K562 (cell line): ENCODE measurements around the gene TMC6. TPM values are rescaled to one million over a fixed set of nuclear protein-coding genes. Genes with fewer than 3 reads are reported as not detected.

Experiments used
- ATAC-seq: fragments of 200-7000 bp; cut with Tn5 transposase; 3 replicates; pipeline ENCODE4 v1.9.1; 2020; ENCODE audit warnings: moderate library complexity
- BruUV-seq: library from RNA; stranded (reverse); fragments of 400-500 nt; replicated peaks from 2 replicates; lab custom pipeline; 2021; lab: Mats Ljungman, UMichigan
- CTCF ChIA-PET: fragments of 300-600 bp; formaldehyde crosslinking; extraction: SDS; loops from one replicate; lab custom pipeline; 2021; ENCODE audit warnings: low intra/inter-chr PET ratio; lab: Yijun Ruan, JAX
- POLR2A ChIA-PET: fragments of 300-600, 350-650 bp; sonication (Branson Sonifier 250); formaldehyde crosslinking; extraction: SDS; loops from one replicate; lab custom pipeline; 2021; ENCODE audit warnings: antibody characterized with exemption, inconsistent platforms; lab: Yijun Ruan, JAX
- DNase-seq, 4 experiments: peaks; one replicate each; pipeline versions ENCODE4 v3.0.0 to v3.0.0-alpha.2; 2011 to 2018; ENCODE audit warnings: low spot score in 3 of 4, mixed read lengths in 3 of 4; ENCODE audit errors: extremely low read depth in 1 of 4
- FAIRE-seq: peaks from 2 replicates; lab custom pipeline; 2011; peaks lifted over from hg19 to GRCh38; lab: Jason Lieb, UNC
- H2AFZ ChIP-seq: 2 replicates; pipeline ENCODE4 v1.6.0; 2011; ENCODE audit warnings: low read depth, low read length, control low read depth, inconsistent platforms
- H3K27ac ChIP-seq: fragments of 200-600 bp; 3 replicates; pipeline ENCODE4 v1.8.0; 2011; ENCODE audit warnings: low read depth, mild to moderate bottlenecking, control low read depth, inconsistent platforms, low read length, moderate library complexity, mixed read lengths; ENCODE audit errors: extremely low read depth
- H3K27me3 ChIP-seq, 2 experiments: fragments of 300-600 bp in 1 of 2; 2 replicates in 1 of 2; 3 replicates in 1 of 2; pipeline versions ENCODE4 v1.6.0 to v1.8.0; 2011; ENCODE audit warnings: inconsistent platforms in 2 of 2, low read length in 2 of 2, mild to moderate bottlenecking in 1 of 2, mixed read lengths in 1 of 2, moderate library complexity in 1 of 2; ENCODE audit not compliant: control insufficient read depth in 2 of 2, insufficient read depth in 2 of 2
- H3K36me3 ChIP-seq: fragments of 300-600 bp; 3 replicates; pipeline ENCODE4 v1.8.0; 2011; ENCODE audit warnings: mild to moderate bottlenecking, low read length, inconsistent platforms; ENCODE audit not compliant: control insufficient read depth, insufficient read depth
- H3K4me1 ChIP-seq, 2 experiments: fragments of 200-600 bp in 1 of 2; replicated peaks in 1 of 2; 2 replicates in 1 of 2; 3 replicates in 1 of 2; pipeline versions ENCODE4 v1.5.1 to v1.8.0; 2011; ENCODE audit warnings: inconsistent platforms in 2 of 2, low read length in 2 of 2, mild to moderate bottlenecking in 1 of 2, mixed read lengths in 1 of 2, moderate library complexity in 1 of 2; ENCODE audit not compliant: control insufficient read depth in 2 of 2, insufficient read depth in 2 of 2
- H3K4me2 ChIP-seq: 2 replicates; pipeline ENCODE4 v1.6.1; 2011; ENCODE audit warnings: low read length, control low read depth, inconsistent platforms, mixed read lengths; ENCODE audit not compliant: insufficient read depth
- H3K4me3 ChIP-seq: fragments of 200-600 bp; sonication (generic), shearing (Covaris generic); 2 replicates; pipeline ENCODE4 v1.5.1; 2016; ENCODE audit warnings: control low read depth, inconsistent platforms
- H3K79me2 ChIP-seq: fragments of 200-600 bp; 3 replicates; pipeline ENCODE4 v1.8.0; 2011; ENCODE audit warnings: low read length, inconsistent platforms; ENCODE audit not compliant: control insufficient read depth, insufficient read depth
- H3K9ac ChIP-seq, 2 experiments: 2 replicates each; pipeline versions ENCODE4 v1.6.0 to v1.6.1; 2011; ENCODE audit warnings: low read depth in 2 of 2, low read length in 2 of 2, control low read depth in 1 of 2, inconsistent platforms in 1 of 2, mild to moderate bottlenecking in 1 of 2, mixed read lengths in 1 of 2; ENCODE audit not compliant: insufficient read depth in 1 of 2
- H3K9me1 ChIP-seq: one replicate; pipeline ENCODE4 v1.6.0; 2011; ENCODE audit warnings: inconsistent platforms, mild to moderate bottlenecking, low read length, moderate library complexity; ENCODE audit not compliant: control insufficient read depth, insufficient read depth
- H3K9me3 ChIP-seq: replicated peaks from 2 replicates; pipeline ENCODE4 v1.5.1; 2011; ENCODE audit warnings: low read depth, low read length, inconsistent platforms; ENCODE audit not compliant: control insufficient read depth, insufficient read depth
- H4K20me1 ChIP-seq: replicated peaks from 2 replicates; pipeline ENCODE4 v1.6.1; 2011; ENCODE audit warnings: low read length, inconsistent platforms, mixed read lengths; ENCODE audit not compliant: control insufficient read depth, insufficient read depth
- ARID2 ChIP-seq: fragments of 450-650 bp; IDR thresholded peaks from 2 replicates; pipeline ENCODE4 v1.6.1; 2017; ENCODE audit warnings: antibody characterized with exemption, mild to moderate bottlenecking
- BDP1 ChIP-seq: IDR thresholded peaks from 3 replicates; pipeline ENCODE4 v1.6.1; 2011; ENCODE audit not compliant: insufficient read length, insufficient read depth
- CCNT2 ChIP-seq: IDR thresholded peaks from 2 replicates; pipeline ENCODE4 v1.6.1; 2011; ENCODE audit warnings: borderline replicate concordance, low read depth, mild to moderate bottlenecking, moderate library complexity, mixed read lengths, low read length; ENCODE audit not compliant: insufficient read length; ENCODE audit errors: extremely low read depth
- HBP1 ChIP-seq: fragments of 450-650 bp; formaldehyde crosslinking; IDR thresholded peaks from 2 replicates; pipeline ENCODE4 v1.4.0; 2022; ENCODE audit warnings: missing genetic modification characterization
- HDAC1 ChIP-seq, 2 experiments: fragments of 450-650 bp; IDR thresholded peaks; 2 replicates each; pipeline ENCODE4 v1.6.1; 2016 to 2017; ENCODE audit warnings: inconsistent platforms in 1 of 2, mild to moderate bottlenecking in 1 of 2, moderate library complexity in 1 of 2
- KAT2B ChIP-seq: IDR thresholded peaks from one replicate; pipeline ENCODE4 v1.6.1; 2012; ENCODE audit warnings: low read depth, mild to moderate bottlenecking, control low read depth, inconsistent platforms, low read length, moderate library complexity
- NFYB ChIP-seq: IDR thresholded peaks from 2 replicates; pipeline ENCODE4 v1.6.1; 2011; ENCODE audit warnings: mild to moderate bottlenecking, moderate library complexity; ENCODE audit not compliant: insufficient read length; ENCODE audit errors: extremely low read depth
- PREB ChIP-seq: sonication (generic); formaldehyde crosslinking; IDR thresholded peaks from 2 replicates; pipeline ENCODE4 v1.8.1; 2023; ENCODE audit warnings: mild to moderate bottlenecking, missing genetic modification reagents
- RBM22 ChIP-seq: fragments of 200-400 bp; formaldehyde crosslinking; IDR thresholded peaks from 2 replicates; pipeline ENCODE4 v1.6.1; 2018; ENCODE audit warnings: low read length, low read depth; ENCODE audit not compliant: poor library complexity, severe bottlenecking
- SAFB2 ChIP-seq: fragments of 200-400 bp; formaldehyde crosslinking; IDR thresholded peaks from 2 replicates; pipeline ENCODE4 v1.6.1; 2018; ENCODE audit warnings: borderline replicate concordance, low read length, low read depth, moderate library complexity; ENCODE audit not compliant: severe bottlenecking
- SMARCC2 ChIP-seq: fragments of 450-650 bp; IDR thresholded peaks from 2 replicates; pipeline ENCODE4 v1.6.1; 2017; ENCODE audit warnings: antibody characterized with exemption, moderate library complexity, mild to moderate bottlenecking, low read depth
- THRAP3 ChIP-seq: fragments of 450-650 bp; IDR thresholded peaks from 2 replicates; pipeline ENCODE4 v1.6.1; 2016; ENCODE audit warnings: mild to moderate bottlenecking, inconsistent platforms, borderline replicate concordance
- YBX1 ChIP-seq: fragments of 450-650 bp; IDR thresholded peaks from 2 replicates; pipeline ENCODE4 v1.7.1; 2016; ENCODE audit warnings: mild to moderate bottlenecking
- ZC3H8 ChIP-seq: fragments of 450-650 bp; IDR thresholded peaks from 2 replicates; pipeline ENCODE4 v1.6.1; 2017
- WGBS: fragments of 100-300 bp; shearing (Covaris generic); methylation state at CpG from one replicate; pipeline ENCODE4 v1.1.6; 2016; ENCODE audit warnings: low coverage, mixed read lengths; ENCODE audit not compliant: insufficient coverage; ENCODE audit errors: missing lambda C conversion rate; 5-methylcytosine and 5-hydroxymethylcytosine counted together
- in situ Hi-C: fragments of 300-500 bp; cut with MboI; formaldehyde crosslinking; loops from 4 replicates; pipeline ENCODE4 v1.15.0; 2018; ENCODE audit warnings: inconsistent platforms, mixed read lengths
- intact Hi-C: fragments of 100-400 bp; cut with micrococcal nuclease; formaldehyde crosslinking; loops from 2 replicates; pipeline ENCODE4 v1.14.2; 2022
- polyA plus RNA-seq, 8 experiments: library from polyadenylated mRNA; depleted of rRNA in 4 of 8; stranded (reverse) in 5 of 8; unstranded in 3 of 8; fragments of >200 nt; fragmentation: Nextera tagmentation in 2 of 8; fragmentation: Illumina TruSeq in 1 of 8; extraction: Ambion mirVana in 2 of 8; extraction: Trizol in 1 of 8; gene quantifications; 2 replicates each; pipeline versions ENCODE4 v1.2.1 to v1.2.3, GENCODE V29; 2011 to 2014; ENCODE audit warnings: inconsistent platforms in 1 of 8, missing spikeins in 1 of 8
- total RNA-seq, 7 experiments: library from RNA; depleted of rRNA in 6 of 7; stranded (reverse); fragments of >200 nt in 6 of 7; fragmentation: Illumina TruSeq in 2 of 7; extraction: Trizol in 2 of 7; gene quantifications; 2 replicates each; pipeline versions ENCODE4 v1.2.1 to v1.2.3, GENCODE V29; 2011 to 2021; ENCODE audit warnings: low replicate concordance in 1 of 7
- TF ChIP-seq, protein P1 (sequence below): fragments of 250-450 bp; sonication (Bioruptor Pico); IDR thresholded peaks from 2 replicates; pipeline ENCODE4 v1.6.1; 2021; ENCODE audit warnings: mild to moderate bottlenecking

The TMC6 gene
- total and polyA plus RNA-seq, 9 of the 15 experiments (the other 6 are each of a cell fraction or from before 2014, with no cell fraction given): 4.1 to 351 (median 66.9) TPM

DNA sequence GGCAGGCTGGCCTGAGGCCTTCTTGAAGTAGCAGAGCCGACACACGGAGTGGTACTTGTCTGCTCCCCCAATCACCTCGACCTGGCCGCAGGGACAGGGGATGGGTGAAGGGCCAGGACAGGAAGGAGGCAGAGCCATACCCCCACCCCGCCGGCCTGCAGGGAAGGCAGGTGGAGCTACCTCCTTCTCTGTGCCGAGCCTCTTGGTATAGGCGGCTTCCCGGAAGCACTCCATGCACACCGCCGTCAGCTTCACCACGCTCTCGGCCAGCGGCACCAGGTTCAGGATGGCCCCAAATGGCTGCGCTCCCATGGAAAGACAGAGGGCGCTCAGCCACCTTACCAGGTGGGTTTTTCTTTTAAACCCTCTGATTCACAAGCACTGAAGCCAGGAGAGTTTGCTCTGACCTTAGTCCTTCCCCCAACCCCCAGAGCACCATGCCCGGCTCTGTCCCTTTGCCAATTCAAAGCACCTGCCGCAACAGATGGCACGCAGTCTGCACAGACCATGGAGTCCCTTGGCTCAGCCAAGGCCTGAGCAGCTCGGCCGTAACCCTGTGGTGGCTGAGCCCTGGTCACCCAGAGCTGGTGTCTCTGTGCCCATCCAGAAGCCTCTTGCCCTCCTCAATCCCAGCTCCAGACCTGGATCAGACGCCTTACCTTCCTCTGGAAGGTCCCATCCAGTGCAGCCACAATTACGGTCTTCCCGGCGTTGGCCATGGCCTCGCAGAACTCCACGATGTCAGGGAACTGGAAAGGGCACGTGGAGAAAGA lies 46.5 kb upstream of the TMC6 start (continued):
- no peak for TF ChIP-seq ZC3H8
- TF ChIP-seq SAFB2: no peak
- no peak for TF ChIP-seq KAT2B
- TF ChIP-seq, all 486 proteins: peak for 9

DNA sequence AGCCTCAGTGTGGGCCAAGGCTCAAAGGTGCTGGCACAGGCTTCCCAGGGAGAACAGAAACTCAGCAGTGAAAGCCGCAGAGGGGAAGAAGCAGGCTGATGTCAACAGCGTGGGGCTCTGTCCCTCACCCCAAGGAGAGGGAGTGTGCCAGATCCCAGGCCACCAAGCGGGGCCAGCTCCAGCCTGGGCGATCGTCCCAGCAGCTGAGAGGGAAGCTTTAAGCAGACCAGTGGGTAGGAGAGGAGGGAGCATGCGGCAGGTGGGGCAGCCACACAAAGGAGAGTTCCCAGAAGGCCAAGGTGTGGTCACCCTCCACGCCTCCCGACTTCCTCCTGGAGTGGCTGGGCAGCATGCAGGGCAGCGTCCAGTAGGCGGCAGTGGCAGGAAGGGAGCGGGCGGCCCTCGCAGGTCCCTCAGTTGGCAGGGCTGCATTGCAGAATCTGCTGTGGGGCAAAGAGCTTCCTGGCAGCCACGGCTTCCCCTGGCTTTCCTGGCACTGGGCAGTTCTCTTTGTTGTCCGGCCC lies 45.9 kb upstream of the TMC6 start:
- WGBS: 92% methylated on average over 12 of the region's 15 CpGs
- Histone ChIP-seq H3K9me3 (no peaks in the 10 kb centered on the region), H4K20me1 (peaks cover 14% of the 10 kb centered on the region), H2AFZ (no peak overlapping the region), H3K4me2 (no peak overlapping the region), H3K79me2 (peaks cover 22% of the 10 kb centered on the region), H3K9ac (peak overlapping the region in 1 of 2 experiments; percentile 62; a peak in 2 of 4 replicates), H3K4me1 (peaks cover 13 to 63% of the 10 kb centered on the region in 2 experiments), H3K27me3 (no peaks in the 10 kb centered on the region), H3K36me3 (peaks cover 93% of the 10 kb centered on the region; the same call in 2 of the 3 replicates), H3K27ac (no peak overlapping the region; the same call in 2 of the 3 replicates), H3K9me1 (peaks cover 3% of the 10 kb centered on the region), H3K4me3 (no peak overlapping the region)
- no peak for ATAC-seq
- in situ Hi-C loops: loop anchor here (5.0 kb wide), 1 partner anchor 62 kb away; no protein-coding TSS in a partner anchor
- no peak for DNase-seq
- intact Hi-C loops: no loop called here
- no peak for FAIRE-seq
- POLR2A ChIA-PET: interaction anchor here (0.6 to 3.7 kb wide), 9 partner anchors 10 to 89 kb away, joined by 3 to 27 read pairs (median 4); partner anchors contain the start of genes AFMID and TK1
- CTCF ChIA-PET: no interaction called here
- BruUV-seq: TSS peak; percentile 48
- TF ChIP-seq CCNT2: no peak
- no peak for TF ChIP-seq PREB
- no peak for TF ChIP-seq THRAP3
- no peak for TF ChIP-seq BDP1
- peak; percentile 95 for TF ChIP-seq RBM22
- no peak for TF ChIP-seq NFYB
- TF ChIP-seq, protein P1, sequence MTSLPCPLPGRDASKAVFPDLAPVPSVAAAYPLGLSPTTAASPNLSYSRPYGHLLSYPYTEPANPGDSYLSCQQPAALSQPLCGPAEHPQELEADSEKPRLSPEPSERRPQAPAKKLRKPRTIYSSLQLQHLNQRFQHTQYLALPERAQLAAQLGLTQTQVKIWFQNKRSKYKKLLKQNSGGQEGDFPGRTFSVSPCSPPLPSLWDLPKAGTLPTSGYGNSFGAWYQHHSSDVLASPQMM (CRISPR knock-in tag): no peak
- no peak for TF ChIP-seq HDAC1 (IDR thresholded peaks at IDR 0.05)
- no peak for TF ChIP-seq HBP1 (CRISPR knock-in tag)
- TF ChIP-seq ARID2: no peak
- TF ChIP-seq YBX1: no peak
- no peak for TF ChIP-seq SMARCC2
